GDM1 (cell line): ENCODE data around the gene THEM4.
"Not testable (repeated sequence)": the region's sequence is repeated elsewhere in the genome, so short reads cannot be mapped to it uniquely, and the experiment has no call there.

Source experiments
- DNase-seq: peaks from one replicate; lab custom pipeline; 2025; lab: John Stamatoyannopoulos, UW

The THEM4 gene

DNA sequence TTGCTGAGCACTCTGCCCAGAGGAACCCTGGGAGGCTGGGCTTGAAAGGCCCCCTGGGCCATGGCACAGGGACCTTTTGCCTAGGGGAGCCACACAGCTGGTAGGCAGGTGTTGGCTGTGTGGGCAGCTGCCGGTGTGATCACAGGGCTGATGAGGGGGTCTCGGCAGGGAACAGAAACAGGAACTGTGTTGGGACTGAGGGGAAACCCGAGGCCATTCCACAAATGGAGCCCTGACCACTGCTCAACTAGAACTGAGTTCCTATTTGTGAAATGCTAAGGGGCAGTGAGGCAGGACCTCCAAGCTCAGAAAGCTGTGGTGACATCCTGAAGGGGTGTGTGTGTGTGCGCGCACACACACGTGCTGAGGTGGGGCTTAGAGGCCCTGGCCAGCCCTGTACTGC is 49.4 kb downstream of the THEM4 start:
- no peak for DNase-seq

DNA sequence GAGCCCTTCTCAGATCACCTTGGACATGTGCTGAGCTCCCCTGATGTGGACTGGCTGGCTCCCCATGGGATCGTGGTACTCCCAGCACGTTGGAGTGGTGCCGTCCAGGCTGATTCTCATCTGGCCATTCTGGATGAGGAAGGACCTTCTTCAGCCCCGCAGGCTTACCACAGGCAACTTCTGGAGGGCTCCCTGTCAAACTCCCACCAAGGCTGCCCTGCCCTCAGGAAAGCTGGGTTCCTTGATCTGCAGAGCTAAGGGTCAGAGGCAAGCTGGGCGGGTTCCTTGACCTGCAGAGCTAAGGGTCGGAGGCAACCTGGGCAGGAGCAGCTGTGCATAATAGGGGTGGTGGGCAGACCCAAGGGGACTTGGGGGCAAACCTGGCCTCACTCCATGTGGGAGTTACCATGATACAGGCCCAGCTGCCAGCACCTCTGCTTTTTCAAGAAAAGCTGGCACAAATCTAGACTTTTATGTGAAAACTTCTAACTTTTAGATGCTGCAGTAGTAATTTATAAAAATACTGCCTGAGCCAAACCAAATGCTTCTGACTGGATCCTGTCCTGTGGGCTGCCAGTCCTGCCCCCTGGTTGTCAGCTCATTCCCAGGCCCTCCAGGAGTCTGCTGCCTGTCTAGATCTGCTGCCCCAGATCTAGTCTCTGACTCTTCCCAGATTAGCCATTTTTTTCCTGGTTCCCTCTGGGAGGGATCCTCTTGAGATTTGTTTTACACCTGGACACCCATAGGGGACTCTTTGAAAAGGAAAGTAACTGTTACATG is 50.2 kb downstream of the THEM4 start:
- no peak for DNase-seq

DNA sequence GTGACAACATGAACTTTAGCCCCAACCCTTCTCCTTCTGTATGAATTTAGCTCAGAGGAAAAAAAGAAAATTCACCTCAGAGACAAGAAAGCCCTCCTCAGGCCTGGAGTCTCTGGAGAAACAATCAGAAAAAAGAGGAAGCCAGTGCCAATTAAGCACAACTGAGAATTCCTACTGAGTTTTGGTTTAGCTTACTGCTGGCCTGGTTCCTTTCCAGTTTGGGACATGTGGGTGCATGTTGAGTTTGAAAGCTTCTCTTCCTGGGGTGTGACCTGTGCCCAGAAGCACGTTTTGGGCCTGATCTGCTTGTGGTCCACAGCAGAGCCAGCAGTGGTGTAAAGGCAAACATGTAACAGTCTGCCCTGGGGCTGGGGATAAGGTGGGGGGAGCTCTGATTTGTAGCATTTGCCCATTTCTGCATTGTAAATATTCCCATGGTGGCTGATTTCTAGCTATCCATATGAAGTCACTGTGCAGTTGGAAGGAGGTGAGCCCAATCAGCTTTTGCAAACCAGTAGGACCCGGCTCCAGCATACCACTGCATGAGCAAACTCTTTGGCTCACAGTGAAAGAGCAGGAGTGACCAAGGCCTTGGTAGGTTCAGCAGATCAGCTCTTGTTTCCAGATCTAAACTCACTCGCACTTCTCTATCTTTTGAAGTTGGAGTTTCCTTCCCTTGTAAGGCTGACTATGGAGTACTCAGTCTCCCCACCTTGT is 51.1 kb downstream of the THEM4 start:
- DNase-seq = no peak

DNA sequence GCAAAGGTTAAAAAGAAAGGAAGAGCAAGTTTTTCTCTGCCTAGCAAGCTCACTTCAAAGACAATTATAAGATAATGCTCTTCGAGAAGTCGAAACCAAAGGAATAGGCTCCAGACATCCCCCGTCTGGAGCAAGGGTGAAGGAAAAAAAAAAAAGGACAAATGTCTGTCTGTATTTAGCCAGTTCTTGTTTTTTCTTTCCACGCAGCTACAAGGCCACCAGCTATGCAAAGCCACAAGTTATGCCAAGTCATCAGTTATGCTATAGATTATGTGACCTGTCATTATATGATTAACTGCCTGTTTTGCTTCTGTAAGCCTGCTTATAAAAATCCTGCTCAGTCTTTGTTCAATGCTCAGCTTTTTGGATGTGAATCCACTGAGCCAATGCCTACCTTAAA is 53.4 kb downstream of the THEM4 start:
- DNase-seq = no peak

DNA sequence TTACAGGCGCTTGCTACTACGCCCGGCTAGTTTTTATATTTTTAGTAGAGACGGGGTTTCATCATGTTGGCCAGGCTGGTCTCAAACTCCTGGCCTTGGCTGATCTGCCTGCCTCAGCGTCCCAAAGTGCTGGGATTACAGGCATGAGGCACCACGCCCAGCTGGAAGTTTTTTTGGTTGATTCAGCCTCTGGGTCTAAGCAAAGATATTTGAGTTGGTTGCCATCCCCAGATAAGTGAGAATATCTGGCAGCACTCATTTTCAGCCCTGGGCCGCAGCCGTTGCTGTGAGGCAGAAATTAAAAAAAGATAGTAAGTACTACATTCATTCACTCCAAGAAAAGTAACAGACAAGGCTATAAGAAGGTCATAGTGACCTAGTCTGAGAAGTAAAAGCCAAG is 53.8 kb downstream of the THEM4 start:
- not testable (repeated sequence) for DNase-seq

DNA sequence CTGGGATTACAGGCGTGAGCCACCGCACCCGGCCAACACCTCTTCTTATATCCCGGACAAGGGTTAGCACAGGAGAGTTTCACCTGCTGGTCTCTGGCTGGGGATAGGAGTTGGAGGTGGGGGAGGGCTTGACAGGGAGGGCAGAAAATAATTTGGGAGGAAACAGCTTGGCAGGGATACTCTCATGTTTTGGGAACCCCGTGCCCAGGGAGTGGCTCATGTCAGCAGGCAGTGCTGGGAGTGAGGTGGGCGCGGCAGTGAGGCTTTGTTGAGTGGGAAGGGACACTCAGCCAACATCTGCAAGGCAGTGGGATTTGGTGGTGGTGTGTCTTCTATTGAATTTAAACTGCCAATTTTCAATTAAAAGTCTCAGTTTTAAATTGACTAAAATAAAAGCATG is 54.7 kb downstream of the THEM4 start:
- no peak for DNase-seq

DNA sequence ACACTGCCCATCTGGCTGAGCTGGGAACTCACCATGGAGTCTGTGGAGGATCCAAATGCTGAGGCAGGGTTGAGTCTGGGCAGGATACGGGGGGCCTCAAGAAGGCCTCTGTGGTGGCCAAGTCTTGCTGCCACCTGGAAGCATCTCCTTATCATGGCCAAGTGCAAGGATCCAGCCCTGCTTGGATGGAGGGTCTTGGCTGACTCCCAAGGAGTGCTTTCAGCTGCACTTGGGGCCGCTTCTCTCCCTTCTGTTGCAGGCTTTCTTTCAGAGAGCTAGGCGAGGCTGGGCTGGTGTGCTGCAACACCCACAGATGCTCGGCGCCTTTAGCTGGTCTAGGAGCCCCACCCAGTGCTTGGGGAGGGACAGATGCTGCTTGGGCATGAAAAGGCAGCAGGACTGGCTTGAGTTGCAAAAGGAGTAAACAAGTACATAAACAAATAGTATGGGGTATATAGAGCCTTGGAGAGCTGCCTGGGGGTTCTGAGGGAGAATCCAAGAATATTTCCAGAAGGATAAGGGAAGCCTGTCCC is 55.8 kb downstream of the THEM4 start, which contains the start of gene THEM5:
TSS of gene THEM5 (minus strand) at position 302 of the 533 bp plus-strand sequence. CDS start at position 155, 147 bp downstream.
- no peak for DNase-seq

DNA sequence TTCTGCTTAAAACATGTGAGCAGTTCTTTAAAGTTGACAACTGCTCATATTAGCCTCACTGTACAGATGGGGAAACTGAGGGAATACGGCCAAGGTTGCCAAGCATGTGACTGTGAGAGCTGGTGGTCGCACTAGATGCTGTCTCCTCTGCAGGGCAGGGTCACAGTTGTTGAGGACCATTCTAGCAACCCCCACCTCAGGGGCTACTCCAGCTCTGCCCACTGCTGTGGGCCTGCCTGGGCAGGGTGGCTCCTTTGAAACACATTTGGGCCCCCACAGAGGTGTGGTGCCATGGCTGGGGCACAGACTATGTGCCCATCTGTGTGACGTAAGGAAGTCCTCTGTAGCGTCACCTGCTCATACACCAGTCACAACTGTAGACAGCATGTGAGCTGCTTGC is 56.6 kb downstream of the THEM4 start:
- DNase-seq = no peak

DNA sequence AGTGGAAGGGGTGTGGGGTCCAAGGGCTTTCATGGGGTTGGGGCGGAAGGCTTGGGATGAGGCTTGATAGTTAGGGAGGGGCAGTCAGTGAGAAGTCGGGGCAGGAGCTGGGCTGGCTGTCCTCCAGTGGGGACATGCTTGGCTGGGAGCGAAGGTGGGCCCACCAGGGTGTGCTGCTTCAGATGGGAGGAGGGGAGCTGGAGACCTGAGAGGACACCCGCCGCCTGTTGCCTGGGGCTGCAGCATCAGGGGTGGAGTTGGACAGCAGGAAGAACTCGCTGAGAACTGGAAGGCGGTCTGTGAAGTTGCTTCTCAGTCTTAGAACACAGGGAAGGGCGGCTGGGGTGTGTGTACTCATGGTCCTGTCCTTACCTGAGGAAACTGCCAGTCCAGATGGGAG is 57.4 kb downstream of the THEM4 start:
- DNase-seq = no peak

DNA sequence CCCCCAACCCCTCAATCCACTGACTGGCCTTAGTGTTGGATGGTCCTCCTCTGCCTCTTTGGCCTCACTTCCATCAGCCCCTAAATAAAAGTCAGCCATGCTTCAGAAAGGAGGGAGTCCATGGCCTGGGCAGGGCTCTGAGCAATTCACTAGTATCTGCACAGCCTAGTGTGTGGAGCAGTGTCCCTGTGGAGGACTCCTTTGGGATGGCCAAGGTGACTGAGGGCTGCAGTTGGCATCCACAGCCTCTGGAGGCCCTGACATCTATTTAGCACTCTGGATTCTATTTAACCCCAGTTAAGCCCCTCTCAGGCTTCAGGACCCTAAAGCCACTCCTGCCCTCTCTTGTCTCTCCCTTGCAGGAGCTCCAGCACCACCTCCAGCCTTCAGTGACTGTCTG is 59.4 kb downstream of the THEM4 start:
- DNase-seq = no peak

DNA sequence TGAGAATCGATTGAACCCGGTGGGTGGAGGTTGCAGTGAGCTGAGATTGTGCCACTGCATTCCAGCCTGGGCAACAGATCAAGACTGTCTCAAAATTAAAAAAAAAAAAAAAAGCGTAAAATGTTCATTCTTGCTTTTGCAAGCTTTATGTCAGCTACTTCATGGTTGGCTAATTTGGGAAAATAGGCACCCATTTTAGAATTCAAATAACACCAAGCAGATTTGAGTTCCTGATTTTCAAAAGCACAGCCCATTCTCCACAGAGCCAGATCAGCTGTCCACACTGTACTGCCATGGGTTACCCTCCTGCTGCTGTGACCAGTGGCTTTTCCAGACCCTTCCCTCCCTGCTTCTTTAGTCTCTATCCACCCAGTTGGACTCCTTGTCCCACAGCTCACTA is 60.2 kb downstream of the THEM4 start:
- DNase-seq = no peak

DNA sequence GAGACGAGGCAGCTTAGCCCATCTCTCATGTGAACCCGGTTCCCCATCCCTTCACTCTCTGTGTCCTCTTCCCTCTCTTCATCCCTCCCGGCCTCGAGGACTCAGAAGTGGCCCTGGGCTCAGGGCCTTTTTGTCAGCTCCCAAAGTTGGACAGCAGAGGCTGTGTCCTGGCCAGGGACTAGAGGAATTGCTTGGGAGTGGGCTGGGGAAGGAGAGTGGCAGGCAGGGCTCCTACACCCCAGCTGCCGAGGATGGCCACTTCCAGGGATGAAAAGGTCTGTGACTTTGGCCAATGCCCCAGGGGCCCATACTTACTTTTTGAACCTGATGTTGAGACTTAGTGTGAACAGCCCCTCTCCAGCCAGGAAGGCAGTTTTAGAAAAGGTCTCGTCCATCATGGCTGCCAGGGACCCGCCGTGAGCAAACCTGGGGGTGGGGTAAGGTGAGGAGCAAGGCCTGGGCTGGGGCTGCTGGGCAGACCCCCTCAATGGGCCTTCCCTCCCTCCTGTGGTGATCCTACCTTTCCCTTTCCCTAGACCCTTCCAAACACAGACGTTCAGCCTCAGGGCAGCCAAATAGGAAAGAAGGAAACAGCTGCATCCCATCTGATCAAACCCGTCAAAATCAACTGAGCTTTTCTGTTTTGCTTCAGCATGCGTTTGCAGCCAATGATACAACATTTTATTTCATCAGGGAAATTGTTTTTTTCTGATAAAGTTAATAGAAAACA is 61.3 kb downstream of the THEM4 start:
- DNase-seq = no peak

DNA sequence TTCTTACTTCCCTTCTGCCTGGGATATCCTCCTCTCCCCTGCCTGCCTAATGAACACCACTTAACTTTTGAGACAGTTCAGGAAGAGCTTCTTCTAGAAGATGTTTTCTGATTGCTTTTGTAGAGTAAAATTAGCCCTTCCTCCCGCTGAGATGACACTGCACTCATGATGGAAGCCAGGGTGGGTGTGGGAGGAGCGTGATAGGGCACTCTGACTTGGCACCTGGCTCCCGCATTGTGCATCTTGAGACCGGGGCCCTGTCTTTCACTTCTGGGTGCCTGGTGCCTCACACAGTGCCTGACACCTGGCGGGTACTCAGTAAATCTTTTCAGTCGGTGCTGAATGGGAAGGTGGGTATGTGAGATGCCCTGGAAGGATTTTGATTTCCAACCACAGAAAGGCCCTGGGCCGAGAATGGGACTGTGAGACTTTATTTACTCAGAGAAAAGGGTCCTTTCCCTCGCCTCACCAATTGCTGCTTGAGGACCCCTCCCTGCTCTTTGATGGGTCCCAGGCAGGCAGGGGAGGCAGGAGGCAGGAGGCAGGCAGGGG is 62.5 kb downstream of the THEM4 start:
- no peak for DNase-seq

DNA sequence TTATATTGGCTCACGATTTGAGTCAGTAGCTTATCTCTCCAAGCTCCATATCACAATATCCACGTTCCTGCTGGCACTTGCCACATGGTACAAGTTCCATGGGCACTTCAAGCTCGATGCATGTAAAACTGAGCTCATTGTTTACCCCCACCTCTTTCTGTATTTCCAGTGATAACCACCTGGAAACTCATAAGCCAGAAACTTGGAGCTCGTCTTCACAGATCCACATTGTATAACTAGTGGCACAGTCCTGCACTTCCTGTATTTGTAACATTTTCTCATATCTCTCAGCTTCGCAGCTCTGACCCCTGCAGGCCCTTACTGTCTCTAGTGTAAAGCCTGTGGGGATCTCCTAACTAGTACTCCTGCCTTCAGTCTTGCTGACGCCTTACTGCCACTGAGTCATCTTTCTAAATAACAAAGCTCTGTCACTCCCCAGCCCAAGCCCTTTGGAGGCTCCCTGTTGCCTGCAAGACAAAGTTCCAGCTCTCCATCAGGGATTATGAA is 63.2 kb downstream of the THEM4 start:
- no peak for DNase-seq

DNA sequence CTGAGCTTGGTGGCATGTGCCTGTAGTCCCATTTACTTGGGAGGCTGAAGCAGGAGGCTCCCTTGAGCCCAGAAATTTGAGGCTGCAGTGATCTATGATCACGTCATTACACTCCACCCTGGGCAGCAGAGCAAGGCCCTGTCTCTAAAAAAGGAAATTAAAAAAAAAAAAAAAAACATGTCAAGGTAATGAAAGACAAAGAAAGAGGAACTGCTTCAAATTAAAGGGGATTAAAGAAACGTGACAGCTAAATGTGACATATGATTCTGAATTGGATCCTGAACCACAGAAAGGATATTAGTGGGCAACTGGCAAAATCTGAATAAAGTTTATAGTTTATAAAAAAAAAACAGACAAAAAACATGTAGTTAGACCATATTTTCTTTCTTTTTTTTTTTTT is 65.9 kb downstream of the THEM4 start:
- DNase-seq = no peak

DNA sequence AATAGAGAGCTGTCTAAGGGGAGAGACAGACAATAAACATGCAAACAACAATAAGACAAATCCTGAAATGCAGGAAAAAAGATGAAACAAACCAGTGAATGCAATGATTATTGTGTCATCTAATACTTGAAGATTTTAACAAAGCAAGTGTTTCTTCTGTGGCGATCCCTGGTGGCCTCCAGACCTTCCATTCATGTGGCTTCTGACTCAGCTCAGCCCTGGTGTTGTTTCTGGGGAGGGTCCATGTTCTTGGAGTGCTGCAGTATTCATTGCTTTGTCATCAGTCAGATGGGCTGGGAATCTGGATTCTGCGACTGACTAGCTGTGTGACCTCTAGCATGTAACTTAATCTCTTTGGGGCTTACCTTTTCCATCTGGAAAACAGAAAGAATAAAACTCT is 68.2 kb downstream of the THEM4 start:
- no peak for DNase-seq

DNA sequence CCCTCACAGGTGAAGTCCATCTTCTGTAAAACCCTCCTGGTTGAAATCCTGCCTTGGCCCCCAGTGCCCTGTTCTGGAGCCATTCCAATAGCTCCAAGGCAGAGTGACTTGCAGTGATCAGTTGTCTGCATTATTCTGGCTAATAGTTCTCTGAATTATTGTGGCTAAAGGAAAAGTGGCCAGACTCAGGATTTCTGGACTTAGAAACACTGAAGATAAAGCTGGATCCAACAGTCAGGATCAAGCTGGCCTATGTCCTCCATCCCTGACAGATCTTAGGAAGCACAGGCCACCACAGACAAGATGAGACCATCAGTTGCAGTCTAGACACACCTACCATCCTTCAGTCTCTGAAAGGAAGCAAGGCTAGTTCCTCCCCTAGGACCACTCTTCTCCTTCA is 68.9 kb downstream of the THEM4 start:
- DNase-seq = no peak

DNA sequence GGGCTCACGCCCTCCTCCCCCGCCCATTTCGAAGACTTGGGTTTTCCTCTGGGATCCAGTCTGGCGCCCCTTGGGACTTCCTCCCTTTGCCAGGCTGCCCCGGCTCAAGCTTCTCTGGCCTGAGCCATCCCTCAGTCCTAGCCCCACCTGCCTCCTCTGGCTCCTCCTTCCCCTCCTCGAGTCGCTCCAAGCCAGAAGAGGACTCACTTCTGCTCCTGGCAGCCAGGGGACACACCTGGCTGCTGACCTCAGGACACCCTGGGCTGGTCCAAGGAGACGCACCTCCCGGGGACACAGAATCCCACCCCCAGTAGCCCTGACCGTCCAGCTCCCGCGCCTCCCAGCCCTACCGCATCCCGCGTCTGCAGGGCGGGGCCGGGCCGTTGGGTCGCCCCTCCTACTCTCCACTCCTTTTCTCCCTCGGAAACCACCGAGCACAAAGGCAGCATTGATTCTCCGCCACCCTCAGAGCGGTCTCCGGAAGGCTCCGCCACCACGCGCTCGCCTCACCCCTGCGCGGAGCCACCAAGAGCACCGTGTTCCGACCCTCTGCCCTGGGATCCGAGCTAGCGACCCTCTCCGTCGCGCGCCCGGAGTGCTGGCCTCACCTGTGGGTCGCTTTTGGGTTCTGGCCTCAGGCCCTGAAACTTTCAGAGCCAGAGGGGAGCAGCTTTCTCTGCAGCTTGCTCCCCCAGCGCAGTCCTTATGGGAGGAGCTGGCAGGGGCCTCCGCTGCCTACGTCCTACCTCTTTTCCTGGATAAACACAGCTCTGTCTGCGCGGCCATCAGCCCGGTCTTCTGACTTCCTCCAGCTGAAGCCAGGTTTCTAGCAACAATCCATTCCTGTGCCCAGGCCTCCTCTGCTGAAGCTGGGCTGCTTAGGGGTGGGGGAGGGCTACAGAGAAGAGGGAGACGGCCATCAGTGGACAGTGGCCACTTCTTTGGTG is 69.6 kb downstream of the THEM4 start, which contains the start of gene C2CD4D:
TSS of gene C2CD4D (minus strand) at position 364 of the 947 bp plus-strand sequence. CDS start 831 bp downstream, outside the sequence.
- no peak for DNase-seq

DNA sequence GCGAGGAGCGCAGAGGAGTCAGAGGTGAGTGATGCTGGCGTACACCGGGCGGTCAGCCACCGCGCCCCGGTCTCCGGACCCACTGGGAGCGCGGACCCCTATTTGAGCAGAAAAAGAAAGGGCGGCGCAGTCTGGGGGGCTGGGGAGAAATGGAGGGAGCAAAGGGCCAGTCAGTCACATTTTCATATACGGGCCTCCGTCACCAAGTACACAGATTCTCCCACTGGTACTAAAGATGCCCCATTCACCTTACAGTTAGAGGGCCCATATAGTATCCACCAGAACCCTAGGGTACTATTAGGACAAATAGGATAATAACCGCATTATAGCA is 70.3 kb downstream of the THEM4 start:
- no peak for DNase-seq

DNA sequence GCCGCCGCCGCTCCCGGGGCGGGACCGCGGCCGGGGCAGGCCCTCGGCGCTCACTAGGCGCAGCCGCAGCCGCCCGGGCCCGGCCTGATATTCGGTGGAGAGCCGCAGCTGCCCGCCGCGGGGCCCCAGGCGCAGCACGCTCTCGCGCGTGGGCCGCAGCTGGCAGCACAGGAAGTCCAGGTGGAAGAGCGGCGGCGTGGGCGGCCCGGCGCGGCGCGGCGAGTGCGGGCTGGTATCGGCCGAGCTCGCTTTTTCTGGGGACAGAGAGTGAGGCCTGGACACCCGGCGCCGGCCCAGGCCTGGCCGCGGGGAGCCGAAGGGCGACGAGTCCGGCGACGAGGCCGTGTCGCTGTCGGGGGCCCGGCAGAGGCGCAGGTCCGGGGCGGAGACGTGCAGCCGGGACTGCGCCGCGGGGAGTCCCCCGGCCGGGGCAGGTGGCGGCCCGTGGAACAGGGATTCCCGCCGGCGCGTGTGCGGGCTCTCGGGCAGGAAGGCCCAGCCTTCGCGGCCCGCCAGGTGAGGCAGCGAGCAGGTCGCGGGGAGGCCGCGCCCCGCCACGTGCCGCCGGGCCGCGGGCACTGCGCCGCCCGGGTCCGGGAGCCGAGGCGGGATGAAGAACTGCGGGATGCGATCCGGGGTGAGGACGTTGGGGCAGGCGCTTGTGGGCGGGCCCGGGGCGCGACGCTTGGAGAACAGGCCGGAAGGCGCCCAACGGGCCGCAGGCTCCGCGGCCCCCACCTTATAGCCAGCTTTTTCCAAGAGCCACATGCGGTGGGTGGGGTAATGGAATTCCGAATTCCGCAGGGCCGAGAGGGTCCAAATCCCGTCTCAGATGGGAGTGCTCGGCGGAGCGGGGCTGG is 70.9 kb downstream of the THEM4 start:
- DNase-seq = no peak
